Uterus (tissue), 2 donors: ENCODE data around the gene NEMP2.

Experiments
- CTCF ChIP-seq, 4 experiments: fragments of 200-600 bp in 2 of 4; fragments of 450-650 bp in 2 of 4; sonication (generic) in 2 of 4; IDR thresholded peaks; one replicate each; pipeline ENCODE4 v1.5.1; 2016 to 2019; ENCODE audit warnings: antibody characterized with exemption in 4 of 4, mild to moderate bottlenecking in 2 of 4, moderate library complexity in 1 of 4
- POLR2A ChIP-seq, 2 donors: fragments of 450-650 bp; IDR thresholded peaks; one replicate each; pipeline ENCODE4 v1.6.1; 2016; ENCODE audit warnings: antibody characterized with exemption in 2 of 2, mild to moderate bottlenecking in 1 of 2, moderate library complexity in 1 of 2

GRCh38 chr2:190572246-190572645 lies 37.7 kb upstream of the NEMP2 start:
- TF ChIP-seq CTCF (IDR thresholded peaks at IDR 0.05), result no peak
- no peak for TF ChIP-seq POLR2A (IDR thresholded peaks at IDR 0.05)
